DOHH2 (cell line): ENCODE measurements around the gene TEX19.

Experiments used
- H3F3A ChIP-seq: fragments of 200-600 bp; sonication (generic), shearing (Covaris generic); 2 replicates; pipeline ENCODE4 v1.6.0; 2016; ENCODE audit warnings: antibody characterized with exemption, mild to moderate bottlenecking; ENCODE audit not compliant: control insufficient read depth, insufficient read depth
- H3K27ac ChIP-seq: fragments of 200-600 bp; sonication (generic); 2 replicates; pipeline ENCODE4 v1.5.1; 2014; ENCODE audit warnings: low read depth, mild to moderate bottlenecking, low read length, moderate library complexity
- H3K27me3 ChIP-seq: fragments of 200-600 bp; sonication (generic); 2 replicates; pipeline ENCODE4 v1.6.1; 2014; ENCODE audit warnings: mild to moderate bottlenecking, low read length, mixed read lengths; ENCODE audit not compliant: control insufficient read depth
- H3K36me3 ChIP-seq: fragments of 200-600 bp; sonication (generic); 2 replicates; pipeline ENCODE4 v1.6.1; 2014; ENCODE audit warnings: mild to moderate bottlenecking, low read length, moderate library complexity, mixed read lengths; ENCODE audit not compliant: control insufficient read depth
- H3K4me1 ChIP-seq: fragments of 200-600 bp; sonication (generic); 2 replicates; pipeline ENCODE4 v1.6.1; 2014; ENCODE audit warnings: mild to moderate bottlenecking, low read length, mixed read lengths; ENCODE audit not compliant: control insufficient read depth
- H3K4me2 ChIP-seq: fragments of 200-600 bp; sonication (generic); 2 replicates; pipeline ENCODE4 v1.6.0; 2014; ENCODE audit warnings: mild to moderate bottlenecking, low read length, moderate library complexity
- H3K4me3 ChIP-seq: fragments of 200-600 bp; sonication (generic); 2 replicates; pipeline ENCODE4 v1.5.1; 2014; ENCODE audit warnings: mild to moderate bottlenecking, low read length, mixed read lengths
- H3K79me2 ChIP-seq: fragments of 200-600 bp; sonication (generic); 2 replicates; pipeline ENCODE4 v1.6.1; 2014; ENCODE audit warnings: mild to moderate bottlenecking, low read length, mixed read lengths; ENCODE audit not compliant: control insufficient read depth
- H3K9me2 ChIP-seq: fragments of 200-600 bp; sonication (generic); replicated peaks from 2 replicates; pipeline ENCODE4 v1.6.1; 2014; ENCODE audit warnings: mild to moderate bottlenecking, low read length, mixed read lengths; ENCODE audit not compliant: control insufficient read depth
- H3K9me3 ChIP-seq: fragments of 200-600 bp; sonication (generic); 2 replicates; pipeline ENCODE4 v1.6.1; 2014; ENCODE audit warnings: antibody characterized with exemption, low read length, mixed read lengths; ENCODE audit not compliant: control insufficient read depth, insufficient read depth
- H4K20me1 ChIP-seq: fragments of 200-600 bp; sonication (generic); 2 replicates; pipeline ENCODE4 v1.6.0; 2014; ENCODE audit warnings: low read depth, mild to moderate bottlenecking, antibody characterized with exemption, low read length, moderate library complexity; ENCODE audit not compliant: control insufficient read depth, insufficient read depth
- EZH2phosphoT487 ChIP-seq: fragments of 200-600 bp; sonication (generic); IDR thresholded peaks from 2 replicates; pipeline ENCODE4 v1.6.1; 2017; ENCODE audit warnings: borderline replicate concordance, mild to moderate bottlenecking, antibody characterized with exemption, low read length, moderate library complexity, mixed read lengths
- TF ChIP-seq, protein P1 (sequence below): fragments of 200-600 bp; sonication (generic); IDR thresholded peaks from one replicate; pipeline ENCODE4 v1.5.1; 2014; ENCODE audit warnings: antibody characterized with exemption, mild to moderate bottlenecking, low read depth, low read length; ENCODE audit not compliant: poor library complexity, severe bottlenecking

Gene TEX19

DNA sequence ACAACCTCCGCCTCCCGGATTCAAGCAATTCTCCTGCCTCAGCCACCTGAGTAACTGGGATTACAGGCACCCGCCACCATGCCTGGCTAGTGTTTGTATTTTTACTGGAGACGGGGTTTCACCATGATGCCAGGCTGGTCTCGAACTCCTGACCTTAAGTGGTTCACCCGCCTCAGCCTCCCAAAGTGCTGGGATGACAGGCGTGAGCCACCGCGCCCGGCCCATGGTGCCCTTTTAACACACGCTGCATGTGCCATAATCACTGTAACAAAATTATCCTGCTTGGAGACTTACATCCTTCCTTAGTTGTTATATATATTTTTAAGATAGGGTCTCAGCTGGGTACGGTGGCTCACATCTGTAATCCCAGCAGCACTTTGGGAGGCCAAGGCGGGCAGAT lies 47.1 kb upstream of the TEX19 start:
- no peaks in the 10 kb centered on the region for H3K36me3 ChIP-seq
- H3K4me1 ChIP-seq, result no peaks in the 10 kb centered on the region
- no peaks in the 10 kb centered on the region for H3K27me3 ChIP-seq
- H4K20me1 ChIP-seq, result no peaks in the 10 kb centered on the region
- TF ChIP-seq, protein P1, sequence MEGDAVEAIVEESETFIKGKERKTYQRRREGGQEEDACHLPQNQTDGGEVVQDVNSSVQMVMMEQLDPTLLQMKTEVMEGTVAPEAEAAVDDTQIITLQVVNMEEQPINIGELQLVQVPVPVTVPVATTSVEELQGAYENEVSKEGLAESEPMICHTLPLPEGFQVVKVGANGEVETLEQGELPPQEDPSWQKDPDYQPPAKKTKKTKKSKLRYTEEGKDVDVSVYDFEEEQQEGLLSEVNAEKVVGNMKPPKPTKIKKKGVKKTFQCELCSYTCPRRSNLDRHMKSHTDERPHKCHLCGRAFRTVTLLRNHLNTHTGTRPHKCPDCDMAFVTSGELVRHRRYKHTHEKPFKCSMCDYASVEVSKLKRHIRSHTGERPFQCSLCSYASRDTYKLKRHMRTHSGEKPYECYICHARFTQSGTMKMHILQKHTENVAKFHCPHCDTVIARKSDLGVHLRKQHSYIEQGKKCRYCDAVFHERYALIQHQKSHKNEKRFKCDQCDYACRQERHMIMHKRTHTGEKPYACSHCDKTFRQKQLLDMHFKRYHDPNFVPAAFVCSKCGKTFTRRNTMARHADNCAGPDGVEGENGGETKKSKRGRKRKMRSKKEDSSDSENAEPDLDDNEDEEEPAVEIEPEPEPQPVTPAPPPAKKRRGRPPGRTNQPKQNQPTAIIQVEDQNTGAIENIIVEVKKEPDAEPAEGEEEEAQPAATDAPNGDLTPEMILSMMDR, result no peak
- no peaks in the 10 kb centered on the region for H3K9me3 ChIP-seq
- H3K27ac ChIP-seq, result no peak overlapping the region
- no peaks in the 10 kb centered on the region for H3K79me2 ChIP-seq
- H3F3A ChIP-seq, result no peaks in the 10 kb centered on the region
- no peaks in the 10 kb centered on the region for H3K9me2 ChIP-seq
- no peak overlapping the region for H3K4me3 ChIP-seq
- no peak overlapping the region for H3K4me2 ChIP-seq

DNA sequence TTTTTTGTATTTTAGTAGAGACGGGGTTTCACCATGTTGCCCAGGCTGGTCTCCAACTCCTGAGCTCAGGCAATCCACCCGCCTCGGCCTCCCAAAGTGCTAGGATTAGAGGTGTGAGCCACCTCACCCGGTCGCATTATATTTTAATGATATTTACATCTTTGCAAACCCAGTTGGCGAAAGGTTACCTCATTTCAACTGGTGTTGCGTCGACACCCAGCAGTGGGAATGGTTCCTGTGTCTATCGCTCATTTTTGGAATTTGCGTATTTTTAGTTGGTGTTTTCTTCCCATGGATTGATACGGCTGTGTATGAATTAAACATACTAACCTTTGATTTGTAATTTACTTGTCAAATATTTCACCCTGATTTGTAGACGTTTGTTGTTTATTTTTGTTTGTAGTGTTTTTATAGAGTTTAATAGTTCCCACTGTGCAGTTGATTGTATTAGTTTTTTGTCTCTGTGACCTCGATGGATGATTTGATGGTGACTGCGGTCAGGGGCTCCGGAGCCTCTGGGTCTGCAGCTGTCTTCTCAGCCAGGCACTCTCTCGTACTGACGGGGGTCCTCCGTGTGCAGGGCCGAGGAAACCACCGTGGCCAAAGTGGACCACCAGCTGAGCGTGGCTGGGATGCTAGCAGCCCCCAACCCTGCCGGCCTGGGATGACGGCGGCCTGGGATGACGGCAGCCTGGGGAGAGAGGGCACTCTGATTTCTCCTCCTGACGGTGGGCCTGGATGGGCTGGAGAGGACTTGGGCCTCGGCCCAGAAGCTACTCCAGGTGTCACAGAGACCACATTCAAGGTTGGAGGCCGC lies 45.6 kb upstream of the TEX19 start:
- no peaks in the 10 kb centered on the region for H3K9me2 ChIP-seq
- H3K27me3 ChIP-seq, result no peaks in the 10 kb centered on the region
- H3K36me3 ChIP-seq, result no peaks in the 10 kb centered on the region
- H3K9me3 ChIP-seq, result peaks cover 9% of the 10 kb centered on the region; the same call in 1 of the 2 replicates
- H3K4me1 ChIP-seq, result no peaks in the 10 kb centered on the region
- peaks cover 3% of the 10 kb centered on the region; the same call in 1 of the 2 replicates for H3F3A ChIP-seq
- no peaks in the 10 kb centered on the region for H3K79me2 ChIP-seq
- no peaks in the 10 kb centered on the region for H4K20me1 ChIP-seq
- H3K27ac ChIP-seq, result no peak overlapping the region
- H3K4me2 ChIP-seq, result no peak overlapping the region
- H3K4me3 ChIP-seq, result no peak overlapping the region
- TF ChIP-seq, protein P1, result no peak
- no peak for TF ChIP-seq EZH2phosphoT487

DNA sequence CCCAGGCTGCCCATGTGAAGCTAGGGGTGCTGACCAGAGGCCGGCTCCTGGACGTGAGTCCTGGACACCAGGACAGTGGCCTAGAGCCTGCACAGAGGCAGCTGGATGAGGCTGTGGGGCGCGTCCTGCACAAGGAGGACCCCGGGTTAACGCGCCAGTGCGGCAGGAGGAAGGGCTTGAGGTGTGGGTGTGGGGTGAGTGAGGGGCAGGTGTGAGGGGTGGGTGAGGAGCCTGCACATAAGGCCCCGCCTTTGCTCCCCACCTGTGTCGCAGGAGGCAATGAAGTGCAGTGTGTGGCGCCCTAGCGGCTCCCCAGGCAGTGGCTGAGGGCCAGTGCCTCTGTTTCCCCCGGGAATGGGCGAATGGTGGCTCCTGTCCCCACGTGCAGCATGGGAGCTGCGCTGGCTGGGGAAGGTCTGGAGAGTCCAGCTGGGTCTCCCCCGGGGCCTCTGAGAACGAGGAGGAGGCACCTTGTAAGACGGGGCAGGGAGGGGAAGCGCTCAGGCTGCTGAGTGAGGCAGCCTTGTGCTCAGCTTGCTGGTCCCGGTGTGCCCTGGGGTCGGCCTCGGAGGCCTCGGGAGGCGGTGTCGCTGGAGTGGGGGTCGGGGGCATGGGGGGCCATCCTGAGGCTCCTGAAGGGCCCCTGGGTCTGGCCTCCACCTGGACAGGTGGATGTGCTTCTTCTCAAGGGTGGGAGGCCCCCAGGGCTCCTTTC lies 44.9 kb upstream of the TEX19 start:
- Histone ChIP-seq H3K4me1 (no peaks in the 10 kb centered on the region), H3K79me2 (no peaks in the 10 kb centered on the region), H3F3A (peaks cover 3% of the 10 kb centered on the region; the same call in 1 of the 2 replicates), H3K27me3 (no peaks in the 10 kb centered on the region), H3K27ac (no peak overlapping the region), H3K4me2 (no peak overlapping the region), H3K4me3 (no peak overlapping the region), H4K20me1 (no peaks in the 10 kb centered on the region), H3K36me3 (no peaks in the 10 kb centered on the region), H3K9me3 (peaks cover 17% of the 10 kb centered on the region), H3K9me2 (no peaks in the 10 kb centered on the region)
- TF ChIP-seq EZH2phosphoT487, result no peak
- TF ChIP-seq, protein P1, result no peak
